Measurements from ENCODE around the gene SFRP4. TPM values are rescaled to one million over a fixed set of nuclear protein-coding genes. Genes with fewer than 3 reads are reported as not detected.

The SFRP4 gene
- not detected in 2 replicates for total RNA-seq

GRCh38 chr7:37916673-37917660, at the start of gene SFRP4:
TSS of gene SFRP4 (minus strand) at chr7:37916817. CDS start at chr7:37916537, 280 bp downstream.

GRCh38 chr7:37920305-37920848, 3.8 kb upstream of the SFRP4 start, which contains the start of gene EPDR1:
TSS of gene EPDR1 (plus strand) at chr7:37920640. CDS start at chr7:37920940, 300 bp downstream.

Other genes starting within 250 kb of the SFRP4 start
- 5.4 and 5.6 TPM in 2 replicates for gene GPR141, start 233.1 kb downstream of the SFRP4 start, total RNA-seq
- gene NME8, start 68.2 kb downstream of the SFRP4 start, total RNA-seq, result 0.07 TPM in 1 of 2 replicates, not detected in the other
- gene EPDR1, start 3.8 kb upstream of the SFRP4 start, total RNA-seq, result 3.3 and 3.9 TPM in 2 replicates